Fibroblast of the aortic adventitia (primary cell): Measurements from ENCODE around the gene ZBTB17. TPM values are rescaled to one million over a fixed set of nuclear protein-coding genes. Genes with fewer than 3 reads are reported as not detected.
"Not testable (repeated sequence)": the region's sequence is repeated elsewhere in the genome, so short reads cannot be mapped to it uniquely, and the experiment has no call there.

Source experiments
- DNase-seq: peaks from one replicate; pipeline ENCODE4 v3.0.0-alpha.2; 2010; ENCODE audit warnings: low read depth
- H3K4me3 ChIP-seq: 2 replicates; pipeline ENCODE4 v1.5.1; 2011; ENCODE audit warnings: low read depth, mild to moderate bottlenecking, control low read depth, low read length, moderate library complexity
- total RNA-seq: library from RNA; depleted of rRNA; stranded (reverse); fragments of >200 nt; gene quantifications from 2 replicates; pipeline ENCODE4 v1.2.3, GENCODE V29; 2012; ENCODE audit warnings: low replicate concordance
- TF ChIP-seq, protein P1 (sequence below): IDR thresholded peaks from 2 replicates; pipeline ENCODE4 v1.5.1; 2011; ENCODE audit warnings: mild to moderate bottlenecking, low read length, control low read depth, inconsistent platforms; ENCODE audit not compliant: insufficient read depth

The ZBTB17 gene
- total RNA-seq, 1 donor, result 21.7 TPM

DNA sequence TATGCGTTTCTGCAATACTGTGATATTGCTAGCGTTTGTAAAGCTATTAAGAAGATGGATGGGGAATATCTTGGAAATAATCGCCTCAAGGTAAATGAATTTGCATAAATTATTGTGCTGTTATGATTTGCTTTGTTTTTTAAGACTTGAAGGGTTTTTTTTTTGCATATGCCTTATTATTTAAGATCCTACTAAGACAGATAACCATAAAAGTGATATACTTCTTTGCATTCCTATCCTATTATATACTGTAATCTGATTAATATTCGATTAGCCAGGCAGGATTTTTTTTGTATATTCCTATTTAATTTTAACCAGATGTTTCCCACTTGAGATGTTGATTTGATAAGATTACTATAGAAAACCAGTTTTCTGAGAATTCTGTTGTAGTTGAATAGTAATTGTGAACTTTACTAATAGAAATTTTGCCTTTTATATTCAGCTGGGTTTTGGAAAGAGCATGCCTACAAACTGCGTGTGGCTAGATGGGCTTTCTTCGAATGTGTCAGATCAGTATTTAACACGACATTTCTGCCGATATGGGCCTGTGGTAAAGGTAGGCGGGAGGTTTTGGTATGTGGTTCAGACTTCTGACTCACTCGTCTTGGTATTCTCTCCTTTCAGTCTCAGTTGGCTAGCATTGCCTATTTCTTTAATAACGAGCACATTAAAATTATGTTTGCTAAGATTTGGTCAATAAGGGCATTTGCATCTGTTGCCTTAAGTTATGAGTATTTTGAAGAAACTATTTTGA, 56.8 kb downstream of the ZBTB17 start:
- no peak overlapping the region for H3K4me3 ChIP-seq
- DNase-seq, result peak; percentile 63
- TF ChIP-seq, protein P1, sequence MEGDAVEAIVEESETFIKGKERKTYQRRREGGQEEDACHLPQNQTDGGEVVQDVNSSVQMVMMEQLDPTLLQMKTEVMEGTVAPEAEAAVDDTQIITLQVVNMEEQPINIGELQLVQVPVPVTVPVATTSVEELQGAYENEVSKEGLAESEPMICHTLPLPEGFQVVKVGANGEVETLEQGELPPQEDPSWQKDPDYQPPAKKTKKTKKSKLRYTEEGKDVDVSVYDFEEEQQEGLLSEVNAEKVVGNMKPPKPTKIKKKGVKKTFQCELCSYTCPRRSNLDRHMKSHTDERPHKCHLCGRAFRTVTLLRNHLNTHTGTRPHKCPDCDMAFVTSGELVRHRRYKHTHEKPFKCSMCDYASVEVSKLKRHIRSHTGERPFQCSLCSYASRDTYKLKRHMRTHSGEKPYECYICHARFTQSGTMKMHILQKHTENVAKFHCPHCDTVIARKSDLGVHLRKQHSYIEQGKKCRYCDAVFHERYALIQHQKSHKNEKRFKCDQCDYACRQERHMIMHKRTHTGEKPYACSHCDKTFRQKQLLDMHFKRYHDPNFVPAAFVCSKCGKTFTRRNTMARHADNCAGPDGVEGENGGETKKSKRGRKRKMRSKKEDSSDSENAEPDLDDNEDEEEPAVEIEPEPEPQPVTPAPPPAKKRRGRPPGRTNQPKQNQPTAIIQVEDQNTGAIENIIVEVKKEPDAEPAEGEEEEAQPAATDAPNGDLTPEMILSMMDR, result no peak

GRCh38 chr1:15916916-15917315, 59.0 kb downstream of the ZBTB17 start:
- H3K4me3 ChIP-seq, result no peak overlapping the region
- DNase-seq, result no peak
- TF ChIP-seq, protein P1, result no peak

DNA sequence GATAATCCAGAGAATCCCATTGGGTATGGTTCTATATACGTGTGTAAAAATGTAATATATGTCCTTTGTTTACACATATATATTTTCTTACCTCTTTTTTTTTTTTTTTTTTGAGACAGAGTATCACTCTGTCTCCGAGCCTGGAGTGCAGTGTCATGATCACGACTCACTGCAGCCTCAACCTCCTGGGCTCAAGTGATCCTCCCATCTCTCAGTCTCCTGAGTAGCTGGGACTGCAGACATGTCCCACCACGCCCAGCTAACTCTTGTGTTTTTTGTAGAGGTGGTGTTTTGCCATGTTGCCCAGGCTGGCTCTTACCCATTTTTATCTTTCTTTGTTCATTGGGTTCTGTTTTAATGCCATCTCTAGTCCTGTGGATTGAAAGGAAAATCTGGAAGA, 59.5 kb downstream of the ZBTB17 start:
- no peak overlapping the region for H3K4me3 ChIP-seq
- DNase-seq, result no peak
- TF ChIP-seq, protein P1, result no peak

DNA sequence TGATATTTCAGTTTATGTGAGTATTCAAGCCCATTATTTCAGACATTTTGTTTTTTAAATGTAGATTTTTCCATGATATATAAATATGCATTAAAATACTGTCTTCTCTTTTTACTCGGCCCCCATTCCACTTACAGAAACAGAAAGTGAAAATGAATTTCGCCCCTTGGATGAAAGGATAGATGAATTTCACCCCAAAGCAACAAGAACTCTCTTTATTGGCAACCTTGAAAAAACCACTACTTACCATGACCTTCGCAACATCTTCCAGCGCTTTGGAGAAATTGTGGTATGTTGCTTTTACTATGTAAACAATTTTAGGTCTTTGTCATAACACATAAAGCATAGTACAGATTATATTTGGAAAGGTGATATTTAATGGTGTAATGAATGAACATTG, 59.9 kb downstream of the ZBTB17 start:
- no peak overlapping the region for H3K4me3 ChIP-seq
- DNase-seq, result no peak
- TF ChIP-seq, protein P1, result no peak

DNA sequence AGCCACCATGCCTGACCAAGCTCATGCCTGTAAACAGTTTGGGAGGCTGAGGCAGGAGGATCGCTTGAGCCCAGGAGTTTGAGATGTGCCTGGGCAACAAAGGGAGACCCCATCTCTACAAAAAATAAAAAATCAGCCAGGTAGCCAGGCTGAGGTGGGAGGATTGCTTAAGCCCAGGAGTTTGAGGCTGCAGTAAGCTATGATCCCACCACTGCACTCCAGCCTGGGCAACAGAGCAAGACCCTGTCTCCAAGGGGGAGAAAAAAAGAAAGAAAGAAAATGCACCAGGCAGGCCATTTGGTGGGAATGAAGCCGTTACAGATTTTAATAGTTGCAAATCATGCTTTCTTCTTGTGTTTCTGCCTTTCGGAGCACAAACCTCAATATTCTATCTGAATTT, 62.3 kb downstream of the ZBTB17 start:
- not testable (repeated sequence) for H3K4me3 ChIP-seq, DNase-seq

- TF ChIP-seq, protein P1, result no peak
- no peak overlapping the region for H3K4me3 ChIP-seq
- no peak for DNase-seq
Measured at GRCh38 chr1:15911927-15912326, 64.0 kb downstream of the ZBTB17 start.

- TF ChIP-seq, protein P1, result no peak
- no peak overlapping the region for H3K4me3 ChIP-seq
- DNase-seq, result no peak
Measured at GRCh38 chr1:15911141-15911540, 64.8 kb downstream of the ZBTB17 start.
